Activated CD4-positive, alpha-beta T cell treated with anti-CD3 and anti-CD28 coated beads, Interleukin-2, amount 50 U/mL, for 16 hours (primary cell): ENCODE results near the gene FABP7.
"Not testable (repeated sequence)": the region's sequence is repeated elsewhere in the genome, so short reads cannot be mapped to it uniquely, and the experiment has no call there.

Source experiments
- DNase-seq: peaks from one replicate; pipeline ENCODE4 v3.0.0-alpha.2; 2020

Gene FABP7

DNA sequence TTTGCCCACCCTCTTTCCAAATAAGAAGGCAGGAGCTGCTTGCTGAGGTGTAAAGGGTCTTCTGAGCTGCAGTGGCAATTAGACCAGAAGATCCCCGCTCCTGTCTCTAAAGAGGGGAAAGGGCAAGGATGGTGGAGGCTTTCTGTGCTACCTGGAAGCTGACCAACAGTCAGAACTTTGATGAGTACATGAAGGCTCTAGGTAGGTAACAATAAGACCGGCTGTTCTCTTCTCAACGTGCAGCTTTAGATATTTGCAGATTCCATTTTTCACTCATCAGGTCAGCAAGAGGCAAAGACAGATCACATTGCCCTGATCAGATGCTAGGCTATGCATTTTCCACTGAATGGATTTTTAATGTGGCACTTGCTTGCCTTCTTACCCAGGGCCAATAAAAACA is at the start of gene FABP7:
FABP7 (plus strand) TSS at position 50 of the 400 bp plus-strand sequence; CDS start at position 129, 79 bp downstream.
- DNase-seq: no peak

DNA sequence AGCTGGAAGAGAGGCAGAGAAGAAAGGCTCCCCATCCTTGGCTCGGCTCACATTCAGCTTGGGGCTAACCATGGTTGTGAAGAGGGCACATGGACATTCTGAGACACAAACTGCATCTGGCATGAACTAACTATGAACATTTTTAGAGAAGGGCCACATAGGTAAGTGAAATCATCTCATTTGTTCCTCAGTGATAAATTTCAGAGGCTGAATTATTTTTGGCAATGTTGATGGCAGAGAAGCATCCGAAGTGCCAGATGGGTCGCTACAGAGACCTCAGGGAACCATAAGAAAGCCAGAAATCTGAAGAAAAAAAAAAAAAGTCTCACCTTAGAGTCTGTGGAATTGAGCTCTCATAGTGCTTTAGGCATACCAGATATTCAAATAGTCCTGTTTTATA is 49.2 kb upstream of the FABP7 start:
- no peak for DNase-seq

DNA sequence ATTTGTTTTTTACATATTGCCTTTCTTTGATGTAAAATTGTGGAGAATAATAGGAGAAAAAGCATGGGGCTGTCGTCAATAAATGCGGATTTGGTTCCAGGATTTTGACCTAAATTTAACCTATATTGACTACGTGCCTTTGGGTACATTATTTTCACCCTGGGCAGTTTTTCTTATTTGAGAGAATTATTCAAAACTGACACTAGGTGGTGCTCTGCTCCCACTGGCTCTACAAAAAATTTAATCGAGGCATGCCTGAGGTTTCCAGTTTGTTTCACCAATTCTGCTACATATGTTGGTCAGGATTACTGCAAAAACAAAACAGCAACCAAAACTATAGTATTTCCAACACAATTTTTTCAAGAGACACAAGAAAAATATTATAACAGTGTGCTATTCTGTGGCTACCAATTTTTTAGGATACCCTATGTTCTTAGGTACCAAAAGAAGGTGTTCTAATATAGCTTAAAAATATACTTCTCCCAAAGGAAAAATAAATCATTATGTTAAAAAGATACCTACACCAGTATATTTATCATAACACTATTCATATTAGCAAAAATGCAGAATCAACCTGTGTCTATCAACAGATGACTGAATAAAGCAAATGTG is 48.6 kb upstream of the FABP7 start:
- peak; percentile 25 for DNase-seq

DNA sequence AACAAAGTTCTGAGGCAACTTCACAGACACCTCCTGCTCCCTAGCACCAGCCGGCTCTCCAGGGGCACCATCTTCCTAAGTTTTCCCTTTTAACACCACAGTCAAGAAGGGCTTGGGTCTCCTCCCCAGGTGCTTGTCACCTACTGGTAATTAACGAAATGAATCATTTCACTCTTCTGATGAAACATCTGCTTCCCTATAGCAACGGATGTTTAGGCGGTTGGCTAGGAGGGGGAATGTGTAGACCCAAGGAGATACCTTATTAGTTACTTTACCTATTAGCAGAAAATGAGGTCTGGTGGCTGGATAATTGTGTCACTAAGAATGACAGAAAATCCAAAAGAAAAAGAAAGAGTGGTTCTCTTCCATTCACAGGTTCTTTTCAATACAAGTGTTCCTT is 46.3 kb upstream of the FABP7 start:
- no peak for DNase-seq

DNA sequence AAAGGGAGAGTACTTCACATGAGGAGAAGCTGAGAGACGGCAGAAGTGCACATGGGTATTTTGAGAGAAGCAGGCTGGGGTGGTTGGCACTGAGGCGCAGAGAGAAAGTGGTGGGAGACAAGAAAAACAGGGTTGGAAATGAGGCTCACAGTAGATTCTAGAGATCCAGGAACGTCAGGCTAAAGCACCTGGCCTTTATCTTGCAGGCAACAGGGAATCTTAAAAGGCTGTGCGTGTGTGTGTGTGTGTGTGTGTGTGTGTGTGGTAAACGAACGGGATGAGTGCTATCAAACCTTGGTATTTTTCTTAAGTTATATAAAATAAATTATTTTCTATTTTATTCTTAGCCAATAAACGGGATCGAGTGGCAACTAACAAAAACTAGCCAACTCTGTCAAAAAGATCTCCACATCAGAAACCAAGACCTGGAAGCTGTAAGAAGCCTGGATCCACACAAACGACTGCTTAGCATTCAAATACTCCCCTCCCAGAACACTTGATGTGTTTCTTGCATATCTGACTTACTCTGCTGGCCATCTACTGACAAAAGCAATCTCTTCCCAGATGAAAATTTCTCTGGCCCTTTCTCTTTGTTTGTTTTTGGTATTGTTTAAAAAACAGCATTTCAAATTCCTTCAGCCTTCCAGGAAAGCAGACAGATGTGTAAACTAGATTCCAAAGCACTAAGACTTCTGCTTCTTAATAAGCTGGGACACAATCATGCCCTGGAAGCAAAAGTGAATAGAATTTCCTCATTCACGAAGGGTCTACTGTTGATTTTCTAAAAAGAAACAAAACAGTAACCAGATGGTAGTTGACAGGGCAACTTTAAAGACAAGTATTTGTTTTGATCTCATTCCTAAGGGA is 44.8 kb upstream of the FABP7 start:
- no peak for DNase-seq

DNA sequence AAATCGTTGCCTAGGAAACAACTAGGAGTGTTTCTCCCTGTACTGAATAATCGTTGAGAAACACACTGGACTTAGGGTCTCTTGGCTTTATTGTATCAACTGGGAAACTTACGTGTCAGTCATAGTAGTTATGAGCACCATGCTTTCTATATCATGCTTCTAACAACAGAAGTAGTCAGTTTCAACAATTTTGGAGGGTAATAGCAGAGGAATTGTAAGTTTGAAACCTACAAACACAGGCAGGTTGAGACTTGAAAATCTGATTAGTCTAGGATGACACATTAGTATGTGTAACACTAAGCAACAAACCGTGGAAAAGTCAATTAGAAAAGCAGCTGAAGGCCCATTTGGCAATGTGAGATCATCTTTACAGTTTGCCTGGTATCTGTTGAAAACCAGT is 43.9 kb upstream of the FABP7 start:
- no peak for DNase-seq

DNA sequence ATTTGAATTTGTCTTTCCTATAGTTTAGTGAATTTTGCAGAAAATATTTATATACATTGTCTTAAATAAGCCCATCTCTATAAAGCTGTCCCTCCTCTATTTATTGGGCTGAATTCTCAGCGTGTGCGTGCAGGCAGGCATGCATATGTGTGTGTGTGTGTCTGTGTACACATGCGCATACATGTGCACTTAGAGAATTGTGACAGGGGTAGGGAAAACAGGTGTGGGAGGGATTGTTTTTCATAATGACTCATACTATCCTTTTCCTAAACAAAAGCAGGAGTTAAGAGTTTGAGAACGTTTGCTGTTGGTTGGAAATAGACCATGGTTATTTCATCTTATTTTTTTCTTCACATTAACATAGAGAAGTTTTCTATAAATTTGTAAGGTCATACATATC is 43.4 kb upstream of the FABP7 start:
- no peak for DNase-seq

DNA sequence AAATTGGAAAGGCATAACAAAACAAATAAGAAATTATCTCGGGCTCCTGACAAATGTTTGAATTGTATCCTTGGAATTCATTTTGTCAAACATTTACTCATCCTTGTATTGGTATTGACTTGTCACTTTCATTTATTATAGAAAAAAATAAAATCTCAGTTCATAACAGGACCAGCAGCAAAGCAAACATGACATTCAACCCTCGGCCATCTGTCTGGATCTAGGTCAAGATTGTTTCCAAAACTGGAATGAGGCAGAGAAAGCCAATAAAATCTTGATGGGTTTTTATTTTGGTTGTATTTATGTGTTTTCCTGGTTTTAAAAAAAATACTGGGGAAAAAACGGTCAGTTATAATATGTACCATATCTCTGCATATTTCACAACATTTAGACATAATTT is 42.9 kb upstream of the FABP7 start:
- no peak for DNase-seq

DNA sequence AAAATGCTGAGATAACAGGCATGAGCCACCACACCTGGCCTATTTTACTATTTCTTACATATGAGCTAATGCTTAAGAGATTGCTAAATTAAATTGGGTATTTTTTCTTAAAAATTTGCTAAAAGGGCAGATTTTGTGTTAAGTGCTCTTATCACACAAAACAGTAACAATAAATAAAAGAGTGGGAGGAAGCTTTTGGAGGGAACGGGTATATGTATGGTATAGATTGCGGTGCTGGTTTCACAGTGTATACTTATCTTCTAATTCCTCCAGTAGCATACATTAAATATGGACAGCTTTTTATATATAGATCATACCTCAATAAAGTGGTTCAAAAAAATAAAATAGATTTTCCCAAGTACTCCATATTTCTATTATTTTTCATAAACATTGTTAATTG is 39.4 kb upstream of the FABP7 start:
- no peak for DNase-seq

DNA sequence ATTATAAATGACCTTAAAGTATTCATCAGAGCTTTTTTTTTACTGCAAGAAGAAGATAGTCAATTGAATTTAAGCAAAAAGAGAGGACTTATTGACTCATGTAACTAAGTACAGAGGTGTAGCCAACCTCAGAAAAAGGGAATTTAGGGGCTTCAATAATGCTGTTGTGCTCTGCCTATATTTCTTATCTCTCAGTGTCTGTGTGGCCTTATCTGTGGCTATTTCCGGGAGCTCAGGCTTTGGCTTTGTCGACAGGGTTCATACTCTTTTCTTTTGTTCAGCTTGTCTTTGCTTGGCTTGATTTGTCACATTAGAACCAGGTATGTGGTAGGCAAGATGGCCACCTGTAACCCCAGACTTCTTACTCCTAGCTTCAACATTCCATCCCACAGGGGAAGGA is 38.6 kb upstream of the FABP7 start:
- no peak for DNase-seq

DNA sequence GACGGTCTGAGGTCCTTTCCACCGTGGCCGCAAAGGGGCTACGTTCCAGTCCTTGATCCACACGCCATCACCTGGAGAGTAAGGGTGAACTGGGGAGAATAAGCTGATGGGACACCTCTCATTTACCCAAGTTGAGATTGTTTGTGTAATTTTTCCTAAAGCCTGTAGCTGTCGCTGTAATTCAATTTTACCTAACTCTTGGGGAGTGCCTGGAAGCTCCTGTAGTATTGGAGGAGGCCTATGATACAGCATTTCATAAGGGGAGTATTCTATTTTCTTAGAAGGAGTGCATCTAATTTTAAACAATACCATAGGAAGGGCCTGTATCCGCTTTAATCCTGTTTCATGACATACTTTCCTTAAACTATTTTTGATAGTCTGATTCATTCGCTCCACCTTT is 35.3 kb upstream of the FABP7 start:
- not testable (repeated sequence) for DNase-seq

DNA sequence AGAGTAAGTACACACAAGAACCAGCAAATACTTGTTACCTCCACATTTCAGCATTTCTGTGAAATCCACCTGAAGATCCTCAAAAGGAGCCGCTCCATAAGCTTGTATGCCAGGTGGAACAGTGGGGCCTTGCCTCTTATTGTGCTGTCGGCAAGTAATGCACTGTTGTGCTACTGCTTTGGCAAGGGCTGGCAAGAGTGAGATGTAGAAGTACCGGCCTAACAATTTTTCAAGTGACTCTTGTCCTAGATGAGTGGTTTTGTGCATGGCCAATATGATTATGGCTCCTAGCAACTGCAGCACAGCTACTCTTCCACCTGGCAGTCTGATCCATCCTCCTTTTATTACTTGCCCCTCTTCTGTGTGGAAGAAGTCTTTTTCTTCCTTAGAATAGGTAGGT is 34.7 kb upstream of the FABP7 start:
- not testable (repeated sequence) for DNase-seq

DNA sequence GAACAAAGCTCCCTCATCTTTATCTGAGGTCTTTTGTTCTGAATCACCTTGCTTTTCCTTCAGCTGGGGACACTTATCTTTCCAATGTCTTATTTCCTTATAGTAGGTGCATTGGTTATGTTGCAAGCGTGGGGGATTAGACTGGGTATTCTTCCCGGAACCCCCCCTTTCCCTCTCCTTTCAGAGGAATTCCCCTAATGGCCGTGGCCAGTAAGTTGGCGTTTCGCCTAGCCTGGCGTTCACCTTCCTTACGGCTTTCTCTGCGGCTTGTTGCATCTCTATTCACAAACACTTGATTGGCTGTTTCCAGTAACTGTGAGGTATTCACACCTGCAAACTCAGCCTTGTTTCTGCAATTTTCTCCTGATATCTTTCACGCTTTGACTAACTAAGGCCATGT is 32.8 kb upstream of the FABP7 start:
- no peak for DNase-seq

DNA sequence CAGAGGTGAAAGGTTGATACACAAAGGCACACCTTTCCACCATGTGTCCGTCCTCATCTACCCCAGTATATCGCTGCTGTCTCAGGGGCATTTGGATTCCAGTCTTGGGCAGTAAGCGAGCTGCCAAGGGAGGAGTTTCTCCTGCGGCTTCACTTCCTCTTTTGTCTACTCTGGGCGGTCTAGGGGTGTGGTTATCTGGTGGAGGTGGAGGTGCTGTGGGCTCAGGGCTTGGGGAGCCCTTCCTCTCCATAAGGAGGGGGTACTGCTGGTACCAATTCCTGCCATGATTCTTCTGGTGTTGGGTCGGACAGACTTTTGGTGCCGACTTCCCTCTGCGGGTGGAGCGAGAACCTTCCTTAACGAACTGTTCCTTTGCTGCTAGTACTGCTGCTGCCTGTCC is 31.9 kb upstream of the FABP7 start:
- no peak for DNase-seq

DNA sequence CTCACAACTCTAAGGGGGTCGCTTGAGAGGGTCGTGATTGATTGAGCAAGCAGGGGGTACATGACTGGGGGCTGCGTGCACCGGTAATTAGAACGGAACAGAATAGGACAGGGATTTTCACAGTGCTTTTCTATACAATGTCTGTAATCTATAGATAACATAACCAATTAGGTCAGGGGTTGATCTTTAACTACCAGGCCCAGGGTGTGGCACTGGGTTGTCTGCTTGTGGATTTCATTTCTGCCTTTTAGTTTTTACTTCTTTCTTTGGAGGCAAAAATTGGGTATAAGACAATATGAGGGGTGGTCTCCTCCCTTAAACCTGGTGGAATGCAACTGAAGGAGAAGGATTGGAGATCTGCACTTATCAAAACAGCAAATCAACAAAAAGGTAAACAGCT is 30.6 kb upstream of the FABP7 start:
- not testable (repeated sequence) for DNase-seq

DNA sequence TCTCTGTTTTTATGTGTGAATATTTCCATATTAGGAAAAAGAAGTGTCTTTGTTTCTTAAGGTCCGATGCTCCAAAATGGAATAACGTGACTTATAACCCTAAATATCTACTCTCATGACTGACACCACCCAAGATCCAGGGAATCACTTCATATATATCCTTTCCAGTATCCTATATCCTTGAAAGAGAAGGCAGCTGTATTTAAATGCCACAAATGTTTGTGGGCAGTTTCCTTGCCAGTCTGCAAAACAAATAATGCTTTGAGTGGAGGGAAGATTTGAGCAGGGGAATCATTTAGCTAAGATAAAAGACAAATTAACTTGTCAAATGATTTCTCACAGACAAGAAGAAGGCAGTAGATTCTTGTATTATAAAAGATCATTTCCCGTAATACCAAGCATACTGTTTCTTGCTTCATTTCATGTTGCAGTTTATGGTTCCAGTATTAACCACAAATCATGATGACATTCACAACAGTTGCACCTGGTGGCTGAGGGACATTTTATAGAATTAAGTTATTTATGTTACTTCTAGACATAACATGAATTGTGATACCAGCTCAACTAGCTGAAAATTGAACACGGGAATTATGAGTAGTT is 30.0 kb upstream of the FABP7 start:
- no peak for DNase-seq

DNA sequence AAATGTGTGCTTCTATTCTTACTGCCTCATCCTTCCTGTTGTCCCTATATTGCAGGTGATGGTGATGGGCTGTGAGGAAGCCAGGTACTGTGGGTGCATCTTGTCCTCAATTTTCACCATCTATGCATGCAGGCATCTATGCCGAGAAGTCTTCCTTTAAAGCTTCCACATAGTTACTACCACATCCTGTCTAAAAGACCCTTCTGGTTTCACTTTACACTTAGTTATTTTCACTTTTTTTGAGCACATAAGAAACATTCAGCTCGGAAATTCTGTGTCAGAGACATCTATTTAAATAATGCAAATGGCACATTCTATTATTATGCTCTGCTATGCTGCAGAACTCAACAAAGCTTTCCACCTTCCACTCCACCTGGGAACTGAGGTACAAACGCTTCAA is 28.2 kb upstream of the FABP7 start:
- DNase-seq: no peak

DNA sequence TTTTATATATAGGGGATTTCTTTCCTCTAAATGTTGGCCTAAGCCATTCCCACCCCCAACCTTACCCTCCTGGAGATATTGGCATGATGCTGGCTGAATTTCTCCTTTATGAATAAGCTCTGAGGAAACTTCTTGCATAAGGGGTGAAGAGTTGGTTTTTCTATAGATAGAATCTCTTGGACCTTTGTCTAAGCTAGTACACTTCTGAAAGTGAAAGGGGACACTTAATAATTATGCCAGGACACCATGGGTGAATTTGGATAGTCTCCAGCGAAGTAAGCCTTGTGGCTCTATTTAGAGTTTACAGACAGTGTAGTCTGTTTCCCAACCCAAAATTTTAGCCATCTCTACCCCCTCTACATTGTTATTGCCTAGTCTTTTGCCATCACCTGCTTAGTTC is 27.1 kb upstream of the FABP7 start:
- no peak for DNase-seq

DNA sequence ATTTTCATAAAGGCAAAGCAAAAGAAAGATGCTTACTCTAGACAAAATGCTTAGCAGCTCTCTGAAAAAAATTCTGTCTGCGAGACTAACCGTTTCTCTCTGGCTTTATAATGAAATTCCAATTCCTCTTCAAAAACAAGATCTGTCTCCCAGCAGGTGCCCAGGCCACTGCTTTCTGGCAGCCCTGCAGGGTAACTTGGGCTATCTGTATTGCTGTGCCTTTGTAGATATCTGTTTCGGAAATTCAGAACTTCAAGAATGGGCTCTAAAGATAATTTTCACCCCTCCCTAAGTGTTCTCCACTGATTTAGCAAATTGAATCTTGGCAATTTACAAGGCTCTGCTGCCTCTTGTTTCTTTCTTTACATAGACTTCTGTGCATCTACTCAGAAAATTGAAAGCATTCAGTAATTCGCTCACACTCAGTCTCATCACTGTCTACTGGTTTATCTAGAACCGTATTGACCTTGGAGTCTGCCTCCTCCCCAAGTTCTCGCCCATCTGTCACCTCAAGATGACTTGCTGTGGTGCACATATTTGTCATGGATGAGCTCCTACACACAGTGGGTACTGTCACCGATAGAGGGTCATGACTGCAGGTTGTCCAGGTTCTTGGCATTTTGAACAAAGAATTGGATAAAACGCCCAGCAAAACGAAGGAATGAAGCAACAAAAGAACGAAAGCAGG is 26.4 kb upstream of the FABP7 start:
- no peak for DNase-seq

DNA sequence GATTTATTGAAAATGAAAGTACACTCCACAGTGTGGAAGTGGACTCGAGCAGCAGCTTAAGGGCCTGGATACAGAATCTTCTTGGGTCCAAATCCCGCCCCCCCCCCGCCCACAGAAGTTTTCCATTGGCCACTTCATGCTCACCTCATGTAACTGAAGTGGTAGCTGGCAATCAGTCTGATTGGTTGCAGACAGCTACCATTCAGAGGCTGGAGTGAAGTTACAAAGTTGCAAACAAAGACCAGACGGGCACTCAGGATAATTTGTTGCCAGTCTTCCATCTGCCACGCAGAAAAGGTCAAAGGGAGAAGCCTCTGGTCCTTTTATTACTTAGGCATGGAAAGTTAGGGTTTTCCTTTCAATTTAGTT is 25.8 kb upstream of the FABP7 start:
- no peak for DNase-seq

DNA sequence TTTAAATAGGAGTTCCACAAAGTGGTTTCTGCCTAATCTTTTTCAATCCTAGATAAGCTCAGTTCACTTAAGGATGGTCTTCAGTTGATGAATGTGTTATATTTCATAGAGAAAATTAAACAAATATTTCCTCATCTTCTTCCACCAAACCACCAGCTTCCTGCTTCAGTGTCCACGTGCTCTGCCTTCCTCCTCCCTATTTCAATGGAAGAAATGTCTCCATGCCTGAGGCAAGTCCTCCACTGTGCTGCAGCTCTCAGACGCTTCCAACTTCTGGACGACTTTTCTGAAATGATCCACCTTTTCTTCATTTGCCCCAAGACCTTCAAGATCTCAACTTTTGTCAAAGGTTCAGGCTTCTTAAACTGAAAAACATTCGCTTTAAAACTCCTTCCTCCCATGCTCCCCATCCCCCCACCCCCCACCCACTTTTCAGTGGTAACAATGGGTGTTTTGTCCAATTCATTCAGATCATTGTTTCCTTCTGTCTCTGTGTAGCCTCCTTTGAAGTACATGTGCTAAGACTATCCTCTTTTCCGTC is 25.3 kb upstream of the FABP7 start:
- DNase-seq: no peak

DNA sequence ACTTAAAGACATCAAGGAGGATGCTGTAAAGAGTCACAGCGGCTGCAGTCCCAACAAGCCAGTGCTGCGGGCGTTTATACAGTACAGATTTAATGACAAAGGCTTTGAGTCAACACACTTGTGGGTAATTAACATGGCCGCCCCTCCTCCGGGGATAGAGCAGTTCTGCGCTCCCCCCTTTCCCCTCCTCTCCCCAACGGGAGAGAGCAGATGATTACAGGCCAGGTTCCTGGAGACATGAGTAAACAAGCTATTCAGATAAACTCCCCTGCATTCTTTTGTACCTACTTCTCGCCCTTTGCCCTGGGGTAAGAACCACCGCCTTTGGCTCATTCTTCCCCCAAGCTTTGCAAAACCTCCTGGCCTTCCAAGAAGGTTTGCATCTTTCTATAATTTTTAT is 23.6 kb upstream of the FABP7 start:
- no peak for DNase-seq

DNA sequence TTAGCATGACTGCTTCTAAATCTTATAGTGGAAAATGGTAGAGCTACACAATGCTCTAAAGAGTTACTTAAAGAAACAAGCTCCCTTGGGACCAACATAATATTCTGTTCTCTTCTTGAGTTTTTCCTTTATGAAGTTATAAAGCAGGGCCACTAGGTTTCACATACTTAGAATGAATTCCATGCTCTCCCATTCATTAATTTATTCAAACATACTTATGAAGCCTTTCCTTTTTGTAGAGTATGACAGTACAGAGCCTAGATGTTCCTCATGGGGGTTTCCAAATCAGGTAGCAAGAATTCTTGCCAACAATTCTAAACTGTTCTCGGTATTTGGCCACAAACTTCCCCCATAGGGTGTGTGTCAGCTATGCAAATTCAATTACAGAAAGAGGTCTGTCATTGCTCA is 20.6 kb upstream of the FABP7 start:
- no peak for DNase-seq

DNA sequence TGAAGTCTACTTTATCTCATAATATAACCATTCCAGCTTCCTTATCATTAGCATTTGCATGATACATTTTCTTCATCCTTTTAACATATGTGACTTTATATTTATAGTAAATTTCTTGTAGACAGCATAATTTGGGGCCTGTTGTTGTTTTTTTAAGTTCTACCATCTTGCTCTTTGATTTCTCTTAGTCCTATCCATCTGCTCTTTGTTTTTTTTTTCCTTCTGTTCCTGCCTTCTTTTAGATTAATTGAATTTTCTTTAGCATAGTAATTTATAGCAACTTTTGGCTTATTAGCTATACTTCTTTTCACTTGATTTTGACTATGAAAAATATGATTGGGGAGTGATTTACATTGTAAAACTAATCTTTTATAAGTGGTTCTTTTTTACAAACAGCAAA is 19.2 kb upstream of the FABP7 start:
- DNase-seq: no peak
